ENCODE results near the gene MDFI.

Gene MDFI

DNA sequence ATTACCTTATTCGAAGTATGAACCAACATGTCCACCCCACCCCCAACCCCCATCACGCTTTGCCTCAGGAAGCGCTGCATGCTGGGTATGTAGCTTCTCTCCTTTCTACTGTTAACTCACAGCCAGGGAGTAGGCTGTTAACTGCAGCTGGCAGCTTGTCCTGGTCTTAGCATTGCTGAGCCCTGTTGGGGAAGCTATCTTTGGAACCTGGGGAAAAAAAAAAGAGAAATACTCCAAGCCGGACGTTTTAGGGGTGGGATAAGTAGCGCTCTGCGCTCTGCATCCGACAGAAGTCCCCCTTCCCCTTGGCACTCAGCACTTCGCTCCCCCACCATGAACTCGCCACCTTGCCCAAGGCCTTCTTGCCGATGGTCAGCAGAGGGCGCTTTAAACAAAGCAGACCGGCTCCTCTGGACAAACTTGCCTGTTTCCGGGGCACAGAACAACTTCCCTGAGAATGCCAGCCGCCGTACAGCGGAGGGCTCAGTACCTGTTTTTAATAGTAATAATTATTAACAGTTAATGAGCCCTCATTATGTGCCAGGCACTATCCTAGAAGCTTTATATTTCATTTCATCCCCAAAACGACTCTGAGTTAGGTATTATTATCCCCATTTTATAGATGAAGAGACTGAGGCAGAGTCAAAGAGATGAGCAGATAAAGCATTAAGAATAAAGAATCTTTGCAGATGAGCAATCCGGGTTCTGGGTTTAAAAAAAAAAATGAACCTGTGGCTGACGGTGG is 35.2 kb upstream of the MDFI start:
- peak overlapping the region; percentile 61 for H3K9ac ChIP-seq (ENCODE audit: insufficient read length, low read depth)
- H3K9me3 ChIP-seq (ENCODE audit: insufficient read depth, low read length): no peaks in the 10 kb centered on the region
- no peak for TF ChIP-seq SUZ12 (IDR thresholded peaks at IDR 0.05; ENCODE audit: extremely low read depth, insufficient read depth, insufficient read length)
- no peak for TF ChIP-seq ZNF274 (IDR thresholded peaks at IDR 0.05; ENCODE audit: low read depth, low read length)
- no peak for TF ChIP-seq YY1 (IDR thresholded peaks at IDR 0.05; ENCODE audit: insufficient read depth, insufficient read length)
- no peaks in the 10 kb centered on the region for H3K4me1 ChIP-seq (ENCODE audit: insufficient read depth, insufficient read length)
- no peaks in the 10 kb centered on the region for H3K36me3 ChIP-seq (ENCODE audit: insufficient read depth, insufficient read length, low read length)
- H3K4me3 ChIP-seq (ENCODE audit: insufficient read length, low read depth): no peak overlapping the region
- DNase-seq (ENCODE audit: low read depth, low spot score): peak; percentile 74
- no peaks in the 10 kb centered on the region for H3K27me3 ChIP-seq (ENCODE audit: insufficient read depth, insufficient read length)

DNA sequence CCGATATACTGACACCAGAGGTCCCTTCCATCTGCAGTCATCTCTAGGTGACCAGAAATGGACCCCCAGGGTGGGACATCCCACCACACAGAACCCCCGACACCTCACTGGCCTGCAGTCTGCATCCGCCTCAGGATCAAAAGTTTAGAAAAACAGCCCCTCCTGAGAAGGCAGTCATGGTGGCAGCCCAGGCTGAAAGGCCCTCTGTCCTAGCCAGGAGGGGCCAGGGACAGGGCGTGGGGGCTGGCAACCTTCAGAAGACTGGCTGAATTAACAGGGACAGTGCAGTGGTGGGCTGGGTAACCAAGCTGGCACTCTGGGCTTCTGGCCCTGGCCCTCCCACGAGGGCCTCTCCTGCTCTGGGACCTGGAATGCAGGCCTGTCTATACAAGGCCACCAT is 34.3 kb upstream of the MDFI start:
- Histone ChIP-seq H3K4me1 (ENCODE audit: insufficient read depth, insufficient read length) (peaks cover 2% of the 10 kb centered on the region), H3K9ac (ENCODE audit: insufficient read length, low read depth) (no peak overlapping the region), H3K27me3 (ENCODE audit: insufficient read depth, insufficient read length) (no peaks in the 10 kb centered on the region), H3K9me3 (ENCODE audit: insufficient read depth, low read length) (no peaks in the 10 kb centered on the region), H3K36me3 (ENCODE audit: insufficient read depth, insufficient read length, low read length) (no peaks in the 10 kb centered on the region), H3K4me3 (ENCODE audit: insufficient read length, low read depth) (no peak overlapping the region)
- TF ChIP-seq SUZ12 (IDR thresholded peaks at IDR 0.05; ENCODE audit: extremely low read depth, insufficient read depth, insufficient read length) (no peak), YY1 (IDR thresholded peaks at IDR 0.05; ENCODE audit: insufficient read depth, insufficient read length) (no peak), ZNF274 (IDR thresholded peaks at IDR 0.05; ENCODE audit: low read depth, low read length) (no peak)
- no peak for DNase-seq (ENCODE audit: low read depth, low spot score)

DNA sequence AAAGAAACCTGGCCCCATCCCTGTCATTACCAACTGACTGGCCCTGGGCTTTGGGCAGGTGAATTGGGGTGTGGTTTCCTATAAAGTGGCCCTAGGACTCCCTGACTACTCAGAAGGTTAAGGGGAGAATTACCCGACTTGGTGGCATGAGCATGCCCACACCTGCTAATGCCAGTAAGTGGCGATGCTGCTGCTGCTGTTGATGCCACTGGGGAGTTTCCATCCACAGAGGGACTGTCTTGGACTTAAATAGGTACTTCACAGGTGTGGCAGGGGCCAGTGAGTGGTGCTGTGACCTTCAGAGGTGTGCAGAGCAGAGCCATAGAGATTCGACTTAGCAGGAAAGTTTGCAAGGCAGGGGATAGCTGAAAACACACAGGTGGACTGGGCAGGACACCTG is 32.6 kb upstream of the MDFI start:
- H3K36me3 ChIP-seq (ENCODE audit: insufficient read depth, insufficient read length, low read length): no peaks in the 10 kb centered on the region
- H3K9ac ChIP-seq (ENCODE audit: insufficient read length, low read depth): no peak overlapping the region
- H3K4me3 ChIP-seq (ENCODE audit: insufficient read length, low read depth): no peak overlapping the region
- TF ChIP-seq ZNF274 (IDR thresholded peaks at IDR 0.05; ENCODE audit: low read depth, low read length): no peak
- no peak for TF ChIP-seq YY1 (IDR thresholded peaks at IDR 0.05; ENCODE audit: insufficient read depth, insufficient read length)
- no peak for TF ChIP-seq SUZ12 (IDR thresholded peaks at IDR 0.05; ENCODE audit: extremely low read depth, insufficient read depth, insufficient read length)
- no peaks in the 10 kb centered on the region for H3K9me3 ChIP-seq (ENCODE audit: insufficient read depth, low read length)
- no peaks in the 10 kb centered on the region for H3K27me3 ChIP-seq (ENCODE audit: insufficient read depth, insufficient read length)
- H3K4me1 ChIP-seq (ENCODE audit: insufficient read depth, insufficient read length): peaks cover 2% of the 10 kb centered on the region
- no peak for DNase-seq (ENCODE audit: low read depth, low spot score)

DNA sequence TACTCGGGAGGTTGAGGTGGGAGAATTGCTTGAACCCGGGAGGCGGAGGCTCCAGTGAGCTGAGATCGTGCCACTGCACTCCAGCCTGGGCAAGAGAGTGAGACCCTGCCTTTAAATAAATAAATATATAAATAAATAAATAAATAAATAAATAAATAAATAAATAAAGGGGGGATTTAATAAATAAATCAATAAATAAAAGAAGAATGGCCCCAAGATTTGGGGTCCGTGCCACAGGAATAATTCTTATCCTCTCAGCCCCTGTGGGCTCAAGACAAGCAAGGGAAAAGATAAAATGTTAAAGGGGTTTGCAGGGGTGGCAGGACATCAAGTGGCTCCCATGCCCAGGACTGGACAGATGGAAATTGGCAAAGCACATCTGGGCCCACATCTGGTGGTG is 31.2 kb upstream of the MDFI start:
- Histone ChIP-seq H3K9me3 (ENCODE audit: insufficient read depth, low read length) (no peaks in the 10 kb centered on the region), H3K4me1 (ENCODE audit: insufficient read depth, insufficient read length) (peaks cover 2% of the 10 kb centered on the region), H3K36me3 (ENCODE audit: insufficient read depth, insufficient read length, low read length) (no peaks in the 10 kb centered on the region), H3K9ac (ENCODE audit: insufficient read length, low read depth) (no peak overlapping the region), H3K4me3 (ENCODE audit: insufficient read length, low read depth) (no peak overlapping the region), H3K27me3 (ENCODE audit: insufficient read depth, insufficient read length) (no peaks in the 10 kb centered on the region)
- DNase-seq (ENCODE audit: low read depth, low spot score): no peak
- no peak for TF ChIP-seq SUZ12 (IDR thresholded peaks at IDR 0.05; ENCODE audit: extremely low read depth, insufficient read depth, insufficient read length)
- no peak for TF ChIP-seq YY1 (IDR thresholded peaks at IDR 0.05; ENCODE audit: insufficient read depth, insufficient read length)
- TF ChIP-seq ZNF274 (IDR thresholded peaks at IDR 0.05; ENCODE audit: low read depth, low read length): no peak

DNA sequence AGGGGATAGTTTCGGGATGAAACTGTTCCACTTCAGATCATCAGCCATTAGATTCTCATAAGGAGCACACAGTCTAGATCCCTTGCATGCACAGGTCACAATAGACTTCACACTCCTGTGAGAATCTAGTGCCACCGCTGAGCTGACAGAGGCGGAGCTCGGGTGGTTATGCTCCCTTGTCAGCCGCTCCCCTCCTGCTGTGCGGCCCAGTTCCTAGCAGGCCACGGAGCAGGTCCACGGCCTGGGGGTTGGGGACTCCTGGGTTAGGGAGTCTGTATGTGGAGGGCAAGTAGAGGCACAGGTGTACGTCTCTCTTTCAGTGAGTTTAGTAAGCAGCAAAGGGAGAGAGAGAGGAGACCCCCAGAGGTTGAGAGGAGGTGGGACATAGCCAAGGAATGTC is 30.5 kb upstream of the MDFI start:
- Histone ChIP-seq H3K4me1 (ENCODE audit: insufficient read depth, insufficient read length) (peaks cover 2% of the 10 kb centered on the region), H3K4me3 (ENCODE audit: insufficient read length, low read depth) (no peak overlapping the region), H3K36me3 (ENCODE audit: insufficient read depth, insufficient read length, low read length) (no peaks in the 10 kb centered on the region), H3K9ac (ENCODE audit: insufficient read length, low read depth) (no peak overlapping the region), H3K27me3 (ENCODE audit: insufficient read depth, insufficient read length) (no peaks in the 10 kb centered on the region), H3K9me3 (ENCODE audit: insufficient read depth, low read length) (no peaks in the 10 kb centered on the region)
- TF ChIP-seq ZNF274 (IDR thresholded peaks at IDR 0.05; ENCODE audit: low read depth, low read length) (no peak), YY1 (IDR thresholded peaks at IDR 0.05; ENCODE audit: insufficient read depth, insufficient read length) (no peak), SUZ12 (IDR thresholded peaks at IDR 0.05; ENCODE audit: extremely low read depth, insufficient read depth, insufficient read length) (no peak)
- no peak for DNase-seq (ENCODE audit: low read depth, low spot score)

DNA sequence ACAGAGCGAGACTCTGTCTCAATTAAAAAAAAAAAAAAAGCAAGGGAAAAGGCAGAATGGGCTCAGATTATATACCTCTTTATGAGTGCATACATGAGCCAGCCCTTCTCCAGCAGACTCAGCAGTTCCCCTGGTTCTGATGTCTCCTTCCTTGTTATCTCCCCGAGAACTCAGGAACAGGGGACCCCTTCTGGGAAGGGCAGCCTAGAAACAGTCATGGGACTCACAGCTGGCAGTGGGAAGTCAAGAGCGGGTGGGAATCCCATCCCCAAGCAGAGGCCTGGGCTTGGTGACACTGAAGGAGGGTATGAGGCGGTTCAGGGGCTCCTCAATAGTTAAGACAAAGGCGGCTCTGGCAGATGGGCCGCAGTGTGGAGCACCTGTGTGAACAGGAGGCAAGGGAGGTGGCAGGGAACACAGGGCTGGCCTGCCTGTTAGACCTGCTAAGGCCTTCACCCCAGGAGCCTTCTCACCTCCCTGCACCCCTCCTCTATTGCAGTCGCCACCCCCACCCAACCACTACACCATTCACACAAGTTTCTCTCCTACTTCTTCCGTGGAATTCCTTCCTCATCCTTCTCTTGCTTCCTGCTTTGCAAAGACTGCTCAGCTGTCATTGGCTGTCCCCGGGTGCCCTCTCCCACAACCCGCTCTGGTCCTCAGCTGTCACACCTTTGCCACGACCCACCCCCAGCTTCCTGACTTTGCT is 29.7 kb upstream of the MDFI start:
- Histone ChIP-seq H3K4me3 (ENCODE audit: insufficient read length, low read depth) (no peak overlapping the region), H3K27me3 (ENCODE audit: insufficient read depth, insufficient read length) (no peaks in the 10 kb centered on the region), H3K36me3 (ENCODE audit: insufficient read depth, insufficient read length, low read length) (no peaks in the 10 kb centered on the region), H3K9me3 (ENCODE audit: insufficient read depth, low read length) (no peaks in the 10 kb centered on the region), H3K9ac (ENCODE audit: insufficient read length, low read depth) (no peak overlapping the region), H3K4me1 (ENCODE audit: insufficient read depth, insufficient read length) (peaks cover 2% of the 10 kb centered on the region)
- TF ChIP-seq YY1 (IDR thresholded peaks at IDR 0.05; ENCODE audit: insufficient read depth, insufficient read length): no peak
- no peak for TF ChIP-seq SUZ12 (IDR thresholded peaks at IDR 0.05; ENCODE audit: extremely low read depth, insufficient read depth, insufficient read length)
- DNase-seq (ENCODE audit: low read depth, low spot score): no peak

DNA sequence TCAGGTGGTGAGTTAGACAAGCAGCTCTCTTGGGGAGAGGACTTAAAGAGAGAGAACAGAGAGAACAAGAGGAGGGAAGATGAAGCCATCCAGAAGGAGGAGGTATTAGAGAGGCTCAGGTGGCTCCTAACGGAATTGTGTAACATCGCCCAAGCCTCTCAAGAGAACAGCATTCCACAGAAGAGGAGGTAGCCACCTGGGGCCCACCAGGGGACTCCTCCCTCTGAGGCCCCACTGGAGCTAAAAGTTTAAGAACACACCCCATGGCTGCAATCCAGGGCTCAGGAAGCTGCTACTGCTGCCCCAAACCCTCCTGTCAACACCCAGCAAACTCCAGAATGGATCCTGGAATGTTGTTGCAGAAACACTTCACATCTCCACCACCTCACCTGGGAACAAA is 23.6 kb upstream of the MDFI start:
- H3K9me3 ChIP-seq (ENCODE audit: insufficient read depth, low read length): 0 out of 2 replicates have a peak, but pooled peaks cover 6% of the 10 kb centered on the region
- no peak for DNase-seq (ENCODE audit: low read depth, low spot score)
- no peak for TF ChIP-seq YY1 (IDR thresholded peaks at IDR 0.05; ENCODE audit: insufficient read depth, insufficient read length)
- TF ChIP-seq ZNF274 (IDR thresholded peaks at IDR 0.05; ENCODE audit: low read depth, low read length): no peak
- no peak for TF ChIP-seq SUZ12 (IDR thresholded peaks at IDR 0.05; ENCODE audit: extremely low read depth, insufficient read depth, insufficient read length)
- no peak overlapping the region for H3K4me3 ChIP-seq (ENCODE audit: insufficient read length, low read depth)
- peaks cover 7% of the 10 kb centered on the region for H3K4me1 ChIP-seq (ENCODE audit: insufficient read depth, insufficient read length)
- no peaks in the 10 kb centered on the region for H3K36me3 ChIP-seq (ENCODE audit: insufficient read depth, insufficient read length, low read length)
- H3K27me3 ChIP-seq (ENCODE audit: insufficient read depth, insufficient read length): no peaks in the 10 kb centered on the region
- no peak overlapping the region for H3K9ac ChIP-seq (ENCODE audit: insufficient read length, low read depth)

All from NT2/D1 (cell line).